Heart left ventricle (tissue), 13 donors: Measurements from ENCODE around the gene TLE1.

Source experiments
- POLR2A ChIP-seq, 2 donors: fragments of 450-650 bp; IDR thresholded peaks; one replicate each; pipeline ENCODE4 v1.6.1; 2017; ENCODE audit warnings: antibody characterized with exemption in 2 of 2, mild to moderate bottlenecking in 2 of 2, moderate library complexity in 2 of 2
- TF ChIP-seq, protein P1 (sequence below), 12 donors: fragments of 200-600 bp; sonication (generic) in 4 of 12; IDR thresholded peaks; one replicate each; pipeline versions ENCODE4 v1.5.0 to v1.8.0; 2018 to 2022; ENCODE audit warnings: antibody characterized with exemption in 12 of 12, mild to moderate bottlenecking in 5 of 12
- donor health status: ischemic (EF 13 %, LVEDD 7.1; RV severe dilation, severe dysfunction).
- donor health status: DM: no; HTN: yes; CAD: no.
- donor health status: DM: no; HTN: no; CAD: no.
- donor health status: ischemic (EF 25% LVEDD 6.9; RV normal size, moderate dysfunction).
- donor health status: ischemic (EF 25% LVEDD 5.7; RV mildly dilated, moderate dysfunction).
- donor health status: ischemic (EF 35%, LVEDD 5.7; RV mildly dilated, moderate dysfunction).
- donor health status: nonischemic (EF 11% LVEDD 7.7; RV severe dilation, severe dysfunction).
- donor health status: DM: yes; HTN: yes; CAD: no.
- donor health status: PGD.
- donor health status: ischemic (EF 29% LVEDD 5.4; RV normal size, mild dysfunction).
- donor health status: nonischemic (EF 23%, LVEDD 6.1; RV moderate dilation, normal function).

DNA sequence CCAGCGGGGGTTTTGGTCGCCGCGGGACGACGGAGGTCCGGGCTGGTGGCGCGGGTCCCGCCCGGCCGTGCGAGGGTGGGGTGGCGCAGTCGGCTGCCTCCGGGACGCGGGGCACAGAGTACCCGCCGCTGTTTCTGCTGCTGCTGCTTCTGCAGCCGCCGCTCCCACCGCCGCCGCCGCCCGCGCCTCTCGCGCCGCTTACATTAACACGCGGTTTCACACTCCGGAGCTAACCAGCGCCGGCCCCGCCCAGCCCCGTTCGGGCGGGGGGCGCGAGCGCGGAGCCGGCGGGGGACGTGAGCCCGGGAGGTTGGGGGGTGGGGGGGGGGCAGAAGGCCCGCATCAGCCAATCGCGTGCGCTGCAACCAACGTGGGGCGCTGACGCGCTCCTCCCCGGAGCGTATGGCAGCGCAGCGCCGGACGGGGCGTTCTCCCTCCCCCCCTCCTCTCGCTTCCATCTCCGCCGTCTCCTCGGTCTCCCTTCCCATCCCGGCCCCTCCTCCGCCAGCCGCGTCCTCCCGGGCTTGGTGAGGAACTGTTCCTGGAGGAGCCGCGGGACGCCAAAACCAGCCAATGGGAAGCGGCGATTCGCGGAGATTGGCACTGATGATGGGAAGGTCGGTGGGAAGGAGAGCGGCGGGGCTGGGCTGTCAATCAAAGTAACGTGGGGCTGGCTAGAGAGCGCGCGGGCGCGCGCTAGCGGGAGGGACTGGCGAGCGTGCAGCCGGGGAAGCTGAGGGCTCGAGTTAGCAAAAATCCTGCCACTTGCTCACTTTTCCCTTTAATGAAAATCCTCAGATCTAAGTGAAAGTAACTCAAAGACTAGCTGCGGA, at the start of gene TLE1:
- TF ChIP-seq, protein P1, sequence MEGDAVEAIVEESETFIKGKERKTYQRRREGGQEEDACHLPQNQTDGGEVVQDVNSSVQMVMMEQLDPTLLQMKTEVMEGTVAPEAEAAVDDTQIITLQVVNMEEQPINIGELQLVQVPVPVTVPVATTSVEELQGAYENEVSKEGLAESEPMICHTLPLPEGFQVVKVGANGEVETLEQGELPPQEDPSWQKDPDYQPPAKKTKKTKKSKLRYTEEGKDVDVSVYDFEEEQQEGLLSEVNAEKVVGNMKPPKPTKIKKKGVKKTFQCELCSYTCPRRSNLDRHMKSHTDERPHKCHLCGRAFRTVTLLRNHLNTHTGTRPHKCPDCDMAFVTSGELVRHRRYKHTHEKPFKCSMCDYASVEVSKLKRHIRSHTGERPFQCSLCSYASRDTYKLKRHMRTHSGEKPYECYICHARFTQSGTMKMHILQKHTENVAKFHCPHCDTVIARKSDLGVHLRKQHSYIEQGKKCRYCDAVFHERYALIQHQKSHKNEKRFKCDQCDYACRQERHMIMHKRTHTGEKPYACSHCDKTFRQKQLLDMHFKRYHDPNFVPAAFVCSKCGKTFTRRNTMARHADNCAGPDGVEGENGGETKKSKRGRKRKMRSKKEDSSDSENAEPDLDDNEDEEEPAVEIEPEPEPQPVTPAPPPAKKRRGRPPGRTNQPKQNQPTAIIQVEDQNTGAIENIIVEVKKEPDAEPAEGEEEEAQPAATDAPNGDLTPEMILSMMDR (IDR thresholded peaks at IDR 0.05) = peak in 1 of 12 donors; percentile 18
- TF ChIP-seq POLR2A (IDR thresholded peaks at IDR 0.05) = peak; percentile 37 to 92
